ENCODE results near the gene H1-8. TPM values are rescaled to one million over a fixed set of nuclear protein-coding genes. Genes with fewer than 3 reads are reported as not detected.

The H1-8 gene
- total and polyA plus RNA-seq, 12 donors, result not detected

DNA sequence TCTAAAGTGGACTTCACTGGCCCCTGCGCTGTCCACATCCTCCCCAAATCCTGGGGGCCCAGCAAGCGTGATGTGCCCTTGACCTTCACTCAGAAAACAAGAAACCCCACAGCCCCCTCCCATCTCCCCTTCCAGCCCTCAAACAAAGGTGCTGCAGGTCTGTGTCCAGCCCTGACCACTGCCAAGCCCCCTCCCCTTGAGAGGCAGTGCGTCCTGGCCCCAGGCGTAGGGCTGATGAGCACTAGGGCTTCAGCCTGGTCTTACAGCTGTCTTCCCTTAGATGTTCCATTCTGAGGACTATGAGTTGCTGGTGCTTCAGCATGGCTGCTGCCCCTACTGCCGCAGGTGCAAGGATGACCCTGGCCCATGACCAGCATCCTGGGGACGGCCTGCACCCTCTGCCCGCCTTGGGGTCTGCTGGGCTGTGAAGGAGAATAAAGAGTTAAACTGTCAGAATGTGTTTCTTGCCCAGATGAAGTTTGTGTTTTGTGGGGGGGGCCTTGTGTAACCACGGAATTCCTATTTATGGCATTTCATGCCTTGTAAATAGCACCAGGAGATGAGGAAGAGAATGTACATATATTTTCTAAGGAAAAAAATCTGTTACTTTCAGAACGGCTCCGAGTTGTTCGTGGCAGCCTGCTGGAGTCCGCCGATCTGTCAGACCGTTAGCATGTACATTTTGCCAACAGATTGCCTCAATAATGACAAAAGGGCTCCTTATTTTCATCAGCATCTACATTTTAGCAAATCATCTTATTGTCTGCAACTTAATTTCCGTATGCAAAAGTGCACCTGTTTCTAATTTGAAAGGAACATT lies 22.9 kb upstream of the H1-8 start:
- Histone ChIP-seq H3K27me3 (no peaks in the 10 kb centered on the region), H3K4me3 (no peak overlapping the region), H3K27ac (no peak overlapping the region), H3K9me3 (no peaks in the 10 kb centered on the region), H3K4me1 (peaks cover 0 to 2% (median 0%) of the 10 kb centered on the region in 9 donors), H3K36me3 (peaks cover 0 to 33% (median 0%) of the 10 kb centered on the region in 9 donors)
- TF ChIP-seq CTCF (IDR thresholded peaks at IDR 0.05), result no peak
- intact Hi-C loops (cut with DNase I), result no loop called here
- DNase-seq, result no peak
- WGBS, 2 donors, result 91 to 94% methylated on average over 15 of the region's 15 CpGs
- ATAC-seq, result no peak

GRCh38 chr3:129520960-129521359 lies 22.0 kb upstream of the H1-8 start:
- intact Hi-C loops (cut with DNase I), result no loop called here
- no peak for DNase-seq

DNA sequence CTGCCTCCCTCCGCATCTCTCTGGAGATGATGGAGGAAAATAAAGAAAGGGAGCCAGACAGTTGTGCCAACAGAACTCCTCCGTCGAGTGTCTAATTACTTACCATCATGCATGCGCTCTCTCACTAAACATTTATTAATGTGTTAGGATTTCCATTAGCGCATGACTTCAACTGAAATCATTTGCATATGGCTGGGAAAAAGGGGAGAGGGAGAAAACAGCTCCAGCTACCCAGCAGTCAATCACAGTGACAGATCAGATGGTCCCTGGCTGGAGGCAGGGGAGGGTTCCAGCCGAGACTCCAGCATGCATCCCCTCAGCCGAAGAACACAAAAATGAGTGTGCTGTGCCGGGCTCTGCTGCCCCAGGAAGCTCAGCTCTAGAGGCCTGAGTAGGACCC lies 21.4 kb upstream of the H1-8 start:
- ATAC-seq, result no peak
- no peak for DNase-seq
- Histone ChIP-seq H3K27ac (no peak overlapping the region), H3K9me3 (no peaks in the 10 kb centered on the region), H3K4me3 (no peak overlapping the region), H3K27me3 (no peaks in the 10 kb centered on the region), H3K36me3 (peaks cover 0 to 32% (median 0%) of the 10 kb centered on the region in 9 donors), H3K4me1 (peaks cover 0 to 15% (median 0%) of the 10 kb centered on the region in 9 donors)
- intact Hi-C loops (cut with DNase I), result no loop called here
- TF ChIP-seq CTCF (IDR thresholded peaks at IDR 0.05), result no peak
- WGBS, 2 donors, result 83 to 88% methylated on average over 8 of the region's 8 CpGs

More at GRCh38 chr3:129520960-129521359, 22.0 kb upstream of the H1-8 start:
- H3K4me3 ChIP-seq, result no peak overlapping the region
- H3K36me3 ChIP-seq, result peaks cover 0 to 32% (median 0%) of the 10 kb centered on the region in 9 donors
- peaks cover 0 to 10% (median 0%) of the 10 kb centered on the region in 9 donors for H3K4me1 ChIP-seq
- H3K27ac ChIP-seq, result no peak overlapping the region
- no peaks in the 10 kb centered on the region for H3K27me3 ChIP-seq
- no peaks in the 10 kb centered on the region for H3K9me3 ChIP-seq
- TF ChIP-seq CTCF (IDR thresholded peaks at IDR 0.05), result no peak
- WGBS, 2 donors, result 89 to 90% methylated on average over 4 of the region's 4 CpGs
- ATAC-seq, result no peak

GRCh38 chr3:129522953-129523352 lies 20.0 kb upstream of the H1-8 start:
- no peak for TF ChIP-seq CTCF (IDR thresholded peaks at IDR 0.05)
- WGBS, 2 donors, result 95 to 98% methylated on average over 5 of the region's 5 CpGs
- Histone ChIP-seq H3K36me3 (peaks cover 0 to 23% (median 0%) of the 10 kb centered on the region in 9 donors), H3K4me3 (no peak overlapping the region), H3K27me3 (no peaks in the 10 kb centered on the region), H3K4me1 (peaks cover 0 to 17% (median 0%) of the 10 kb centered on the region in 9 donors), H3K9me3 (no peaks in the 10 kb centered on the region), H3K27ac (no peak overlapping the region)
- intact Hi-C loops (cut with DNase I), result no loop called here
- DNase-seq (no peak), ATAC-seq (no peak)

Measured in heart right ventricle (tissue), 16 donors.